Hepatocyte (in vitro differentiated cells): ENCODE measurements around the gene SPTSSA. TPM values are rescaled to one million over a fixed set of nuclear protein-coding genes. Genes with fewer than 3 reads are reported as not detected.

Source experiments
- DNase-seq: peaks from one replicate; pipeline ENCODE4 v3.0.0-alpha.2; 2016; ENCODE audit warnings: low spot score
- H2AFZ ChIP-seq: fragments of 200-600 bp; sonication (generic); 2 replicates; pipeline ENCODE4 v1.6.0; 2016; ENCODE audit warnings: antibody characterized with exemption, mild to moderate bottlenecking
- H3K27ac ChIP-seq: fragments of 200-600 bp; sonication (generic); 2 replicates; pipeline ENCODE4 v1.5.1; 2016; ENCODE audit warnings: mild to moderate bottlenecking
- H3K27me3 ChIP-seq: fragments of 200-600 bp; sonication (generic); 2 replicates; pipeline ENCODE4 v1.6.1; 2016
- H3K36me3 ChIP-seq: fragments of 200-600 bp; sonication (generic); replicated peaks from 2 replicates; pipeline ENCODE4 v1.5.1; 2016; ENCODE audit warnings: low read depth; ENCODE audit not compliant: insufficient read depth
- H3K4me1 ChIP-seq: fragments of 200-600 bp; sonication (generic); 2 replicates; pipeline ENCODE4 v1.5.1; 2016; ENCODE audit warnings: mild to moderate bottlenecking, moderate library complexity; ENCODE audit not compliant: insufficient read depth
- H3K4me2 ChIP-seq: fragments of 200-600 bp; sonication (generic); 2 replicates; pipeline ENCODE4 v1.6.0; 2016
- H3K4me3 ChIP-seq: fragments of 200-600 bp; sonication (generic); 2 replicates; pipeline ENCODE4 v1.5.1; 2016; ENCODE audit warnings: mild to moderate bottlenecking
- H3K79me2 ChIP-seq: fragments of 200-600 bp; sonication (generic); 2 replicates; pipeline ENCODE4 v1.6.0; 2017; ENCODE audit warnings: mild to moderate bottlenecking
- H3K9me2 ChIP-seq: fragments of 200-600 bp; sonication (generic); replicated peaks from 2 replicates; pipeline ENCODE4 v1.6.0; 2017; ENCODE audit warnings: mild to moderate bottlenecking; ENCODE audit not compliant: insufficient read depth
- H3K9me3 ChIP-seq: fragments of 200-600 bp; sonication (generic); 2 replicates; pipeline ENCODE4 v1.5.1; 2016; ENCODE audit warnings: low read depth, mild to moderate bottlenecking
- H4K20me1 ChIP-seq: fragments of 200-600 bp; sonication (generic); 2 replicates; pipeline ENCODE4 v1.6.0; 2016; ENCODE audit warnings: mild to moderate bottlenecking; ENCODE audit not compliant: insufficient read depth, poor library complexity, severe bottlenecking
- EZH2 ChIP-seq: fragments of 200-600 bp; sonication (generic); IDR thresholded peaks from 2 replicates; pipeline ENCODE4 v1.6.1; 2016; ENCODE audit warnings: antibody characterized with exemption, mild to moderate bottlenecking, borderline replicate concordance
- EZH2phosphoT487 ChIP-seq: fragments of 200-600 bp; sonication (generic); IDR thresholded peaks from one replicate; pipeline ENCODE4 v1.6.1; 2018; ENCODE audit warnings: antibody characterized with exemption, mild to moderate bottlenecking, low read depth, moderate library complexity; ENCODE audit not compliant: unreplicated experiment, severe bottlenecking
- WGBS: methylation state at CpG from one replicate; pipeline ENCODE4 v1.1.6; 2016; ENCODE audit warnings: low lambda C conversion rate; ENCODE audit errors: missing lambda C conversion rate; 5-methylcytosine and 5-hydroxymethylcytosine counted together
- polyA plus RNA-seq: library from polyadenylated mRNA; unstranded; fragments of >200 nt; fragmentation: Nextera tagmentation; extraction: Ambion mirVana; gene quantifications from 2 replicates; pipeline ENCODE4 v1.2.1, GENCODE V29; 2016
- total RNA-seq: library from RNA; depleted of rRNA; stranded (reverse); fragments of >200 nt; gene quantifications from 2 replicates; pipeline ENCODE4 v1.2.3, GENCODE V29; 2014
- TF ChIP-seq, protein P1 (sequence below): fragments of 200-600 bp; sonication (generic); IDR thresholded peaks from 2 replicates; pipeline ENCODE4 v1.5.1; 2016; ENCODE audit warnings: antibody characterized with exemption, mild to moderate bottlenecking; ENCODE audit not compliant: poor library complexity

Gene SPTSSA
- total and polyA plus RNA-seq, 2 experiments from 2014 or later, result 33.4 to 42.8 TPM

DNA sequence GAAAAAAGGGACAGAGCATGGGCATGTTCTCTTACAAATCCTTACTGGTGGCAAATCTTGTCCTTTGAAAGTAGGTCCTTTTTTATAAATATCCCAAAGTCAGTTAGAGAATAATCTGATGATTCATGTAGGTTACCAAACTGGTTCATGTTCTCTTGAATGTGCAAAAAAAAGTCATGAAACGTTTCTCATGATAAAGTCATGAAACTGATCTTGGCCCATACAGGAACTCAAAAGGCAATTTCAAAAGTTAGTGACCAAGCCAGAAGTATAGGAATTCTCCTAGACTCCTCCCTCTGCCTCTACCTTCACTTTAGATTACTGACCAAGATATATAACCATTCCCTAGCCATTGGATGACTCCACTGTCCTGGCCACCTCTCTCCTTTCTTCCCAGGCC, 27.3 kb upstream of the SPTSSA start:
- Histone ChIP-seq H3K27ac (no peak overlapping the region), H3K9me3 (no peaks in the 10 kb centered on the region), H3K9me2 (no peaks in the 10 kb centered on the region), H4K20me1 (no peaks in the 10 kb centered on the region), H3K4me1 (no peaks in the 10 kb centered on the region), H3K4me2 (no peak overlapping the region), H3K27me3 (no peaks in the 10 kb centered on the region), H2AFZ (no peak overlapping the region), H3K36me3 (no peaks in the 10 kb centered on the region), H3K79me2 (no peaks in the 10 kb centered on the region), H3K4me3 (no peak overlapping the region)
- TF ChIP-seq, protein P1, sequence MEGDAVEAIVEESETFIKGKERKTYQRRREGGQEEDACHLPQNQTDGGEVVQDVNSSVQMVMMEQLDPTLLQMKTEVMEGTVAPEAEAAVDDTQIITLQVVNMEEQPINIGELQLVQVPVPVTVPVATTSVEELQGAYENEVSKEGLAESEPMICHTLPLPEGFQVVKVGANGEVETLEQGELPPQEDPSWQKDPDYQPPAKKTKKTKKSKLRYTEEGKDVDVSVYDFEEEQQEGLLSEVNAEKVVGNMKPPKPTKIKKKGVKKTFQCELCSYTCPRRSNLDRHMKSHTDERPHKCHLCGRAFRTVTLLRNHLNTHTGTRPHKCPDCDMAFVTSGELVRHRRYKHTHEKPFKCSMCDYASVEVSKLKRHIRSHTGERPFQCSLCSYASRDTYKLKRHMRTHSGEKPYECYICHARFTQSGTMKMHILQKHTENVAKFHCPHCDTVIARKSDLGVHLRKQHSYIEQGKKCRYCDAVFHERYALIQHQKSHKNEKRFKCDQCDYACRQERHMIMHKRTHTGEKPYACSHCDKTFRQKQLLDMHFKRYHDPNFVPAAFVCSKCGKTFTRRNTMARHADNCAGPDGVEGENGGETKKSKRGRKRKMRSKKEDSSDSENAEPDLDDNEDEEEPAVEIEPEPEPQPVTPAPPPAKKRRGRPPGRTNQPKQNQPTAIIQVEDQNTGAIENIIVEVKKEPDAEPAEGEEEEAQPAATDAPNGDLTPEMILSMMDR, result no peak
- no peak for TF ChIP-seq EZH2phosphoT487
- TF ChIP-seq EZH2, result no peak
- 79% methylated on average over 1 of the region's 1 CpG for WGBS
- no peak for DNase-seq

DNA sequence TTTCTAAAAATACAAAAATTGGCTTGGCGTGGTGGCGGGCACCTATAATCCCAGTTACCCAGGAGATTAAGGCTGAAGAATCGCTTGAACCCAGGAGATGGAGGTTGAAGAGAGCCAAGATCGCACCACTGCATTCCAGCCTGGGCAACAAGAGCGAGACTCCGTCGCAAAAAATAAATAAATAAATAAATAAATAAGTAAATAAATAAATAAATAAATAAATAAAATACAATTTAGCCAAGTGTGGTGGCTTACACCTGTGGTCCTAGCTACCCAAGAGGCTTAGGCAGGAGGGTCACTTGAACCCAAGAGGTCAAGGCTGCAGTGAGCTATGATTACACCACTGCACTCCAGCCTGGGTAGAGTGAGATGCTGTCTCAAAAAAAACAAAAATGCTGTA, 26.5 kb upstream of the SPTSSA start:
- Histone ChIP-seq H4K20me1 (no peaks in the 10 kb centered on the region), H2AFZ (no peak overlapping the region), H3K4me1 (no peaks in the 10 kb centered on the region), H3K27me3 (no peaks in the 10 kb centered on the region), H3K4me3 (no peak overlapping the region), H3K79me2 (no peaks in the 10 kb centered on the region), H3K9me3 (no peaks in the 10 kb centered on the region), H3K4me2 (no peak overlapping the region), H3K36me3 (no peaks in the 10 kb centered on the region), H3K9me2 (no peaks in the 10 kb centered on the region), H3K27ac (no peak overlapping the region)
- TF ChIP-seq EZH2phosphoT487, result no peak
- over 99% methylated on average over 7 of the region's 7 CpGs for WGBS
- DNase-seq, result no peak

DNA sequence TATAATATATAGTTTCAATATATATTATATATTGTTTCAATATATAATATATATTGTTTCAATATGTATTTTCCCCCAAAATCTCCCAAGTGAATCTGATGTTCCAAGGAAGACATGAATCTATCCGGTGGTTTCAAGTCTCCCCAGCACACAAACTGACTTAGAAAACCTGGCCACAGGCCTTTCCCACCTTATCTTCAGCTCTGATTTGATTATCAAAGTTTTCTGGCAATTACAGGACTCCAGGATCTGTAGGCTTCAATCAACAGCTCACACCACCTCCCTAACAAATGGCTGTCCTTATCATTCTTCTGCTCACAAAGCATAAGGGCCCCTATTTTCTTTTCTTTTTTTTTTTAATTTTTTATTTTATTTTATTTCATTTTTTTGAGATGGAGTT, 22.7 kb upstream of the SPTSSA start:
- TF ChIP-seq EZH2phosphoT487 (no peak), EZH2 (no peak)
- TF ChIP-seq, protein P1, result no peak
- no peaks in the 10 kb centered on the region for H3K4me1 ChIP-seq
- WGBS, result 94% methylated on average over 1 of the region's 1 CpG

DNA sequence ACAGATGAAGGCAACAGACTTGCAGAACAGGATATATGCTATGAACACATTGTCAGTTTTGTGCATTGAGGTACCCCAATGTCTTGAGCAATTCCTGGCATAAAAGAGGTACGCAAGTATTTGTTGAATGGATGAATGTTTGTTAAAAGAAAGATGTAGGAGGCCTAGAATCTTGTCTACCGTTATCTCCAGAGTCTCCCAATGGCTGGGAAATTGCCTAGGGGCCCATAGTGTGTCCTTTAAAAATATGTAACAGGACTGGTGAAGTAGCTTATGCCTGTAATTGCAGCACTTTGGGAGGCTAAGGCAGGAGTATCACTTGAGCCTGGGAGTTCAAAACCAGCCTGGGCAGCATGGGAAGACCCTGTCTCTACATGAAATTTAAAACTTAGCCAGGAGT, 20.4 kb upstream of the SPTSSA start:
- H3K36me3 ChIP-seq, result no peaks in the 10 kb centered on the region

More for the DNA sequence above, 22.7 kb upstream of the SPTSSA start:
- Histone ChIP-seq H3K4me3 (no peak overlapping the region), H3K27ac (no peak overlapping the region), H3K79me2 (no peaks in the 10 kb centered on the region), H3K27me3 (no peaks in the 10 kb centered on the region), H3K9me2 (no peaks in the 10 kb centered on the region), H3K4me2 (no peak overlapping the region), H4K20me1 (no peaks in the 10 kb centered on the region), H3K9me3 (no peaks in the 10 kb centered on the region), H2AFZ (no peak overlapping the region), H3K36me3 (no peaks in the 10 kb centered on the region)
- DNase-seq, result no peak

More for the DNA sequence above, 20.4 kb upstream of the SPTSSA start:
- Histone ChIP-seq H3K27me3 (no peaks in the 10 kb centered on the region), H3K79me2 (no peaks in the 10 kb centered on the region), H3K4me3 (no peak overlapping the region), H3K4me1 (no peaks in the 10 kb centered on the region), H3K27ac (no peak overlapping the region), H3K4me2 (no peak overlapping the region), H3K9me2 (no peaks in the 10 kb centered on the region), H3K9me3 (no peaks in the 10 kb centered on the region), H2AFZ (no peak overlapping the region), H4K20me1 (no peaks in the 10 kb centered on the region)
- TF ChIP-seq, protein P1, result no peak
- WGBS, result 96% methylated on average over 2 of the region's 2 CpGs
- DNase-seq, result no peak
